Stimulated activated CD4-positive, alpha-beta T cell treated with anti-CD3 and anti-CD28 coated beads, Interleukin-15, amount 100 ng/mL, for 48 hours (primary cell): ENCODE measurements around the gene VTA1.

Experiments used
- DNase-seq, 2 donors: peaks; one replicate each; pipeline ENCODE4 v3.0.0-alpha.2; 2020; ENCODE audit warnings: low read depth in 2 of 2

Gene VTA1

DNA sequence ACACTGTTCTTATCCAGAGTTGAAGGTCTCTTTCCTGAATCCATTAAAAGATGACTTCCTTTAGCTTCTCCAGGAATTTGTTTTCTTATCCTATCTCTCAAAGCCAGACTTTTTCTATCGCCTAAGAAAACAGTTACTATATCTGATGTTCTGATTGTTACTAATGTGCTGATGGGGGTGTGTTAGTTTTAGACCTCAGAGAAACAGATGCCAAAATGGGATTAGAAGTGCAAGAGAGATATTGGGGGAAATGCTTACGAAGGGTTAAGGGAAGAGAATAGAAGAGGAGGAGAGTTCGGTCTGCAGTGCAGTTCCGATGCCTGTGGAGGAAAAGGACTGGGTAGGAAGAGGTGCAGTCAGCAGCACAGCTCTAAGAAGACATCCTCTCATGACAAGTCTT is 119.0 kb downstream of the VTA1 start:
- DNase-seq = no peak

DNA sequence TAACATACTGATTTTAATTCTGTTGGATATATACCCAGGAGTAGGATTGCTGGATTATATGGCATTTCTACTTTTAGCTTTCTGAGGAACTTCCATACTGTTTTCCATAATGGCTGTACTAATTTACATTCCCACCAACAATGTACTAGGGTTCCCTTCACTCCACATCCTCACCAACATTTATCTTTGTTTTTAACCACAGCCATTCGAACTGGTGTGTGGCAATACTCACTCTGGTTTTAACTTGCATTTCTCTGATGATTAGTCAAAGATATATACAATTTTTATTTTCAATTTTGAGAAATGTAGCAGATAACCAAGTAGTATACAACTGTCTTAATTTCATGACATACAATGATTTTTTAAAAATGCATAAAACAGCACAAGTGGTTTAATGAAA is 124.4 kb downstream of the VTA1 start:
- no peak for DNase-seq
